ENCODE results near the gene LCN2. TPM values are rescaled to one million over a fixed set of nuclear protein-coding genes. Genes with fewer than 3 reads are reported as not detected.

Gene LCN2
- total RNA-seq, 1 experiment from 2014 or later, result 221 TPM

DNA sequence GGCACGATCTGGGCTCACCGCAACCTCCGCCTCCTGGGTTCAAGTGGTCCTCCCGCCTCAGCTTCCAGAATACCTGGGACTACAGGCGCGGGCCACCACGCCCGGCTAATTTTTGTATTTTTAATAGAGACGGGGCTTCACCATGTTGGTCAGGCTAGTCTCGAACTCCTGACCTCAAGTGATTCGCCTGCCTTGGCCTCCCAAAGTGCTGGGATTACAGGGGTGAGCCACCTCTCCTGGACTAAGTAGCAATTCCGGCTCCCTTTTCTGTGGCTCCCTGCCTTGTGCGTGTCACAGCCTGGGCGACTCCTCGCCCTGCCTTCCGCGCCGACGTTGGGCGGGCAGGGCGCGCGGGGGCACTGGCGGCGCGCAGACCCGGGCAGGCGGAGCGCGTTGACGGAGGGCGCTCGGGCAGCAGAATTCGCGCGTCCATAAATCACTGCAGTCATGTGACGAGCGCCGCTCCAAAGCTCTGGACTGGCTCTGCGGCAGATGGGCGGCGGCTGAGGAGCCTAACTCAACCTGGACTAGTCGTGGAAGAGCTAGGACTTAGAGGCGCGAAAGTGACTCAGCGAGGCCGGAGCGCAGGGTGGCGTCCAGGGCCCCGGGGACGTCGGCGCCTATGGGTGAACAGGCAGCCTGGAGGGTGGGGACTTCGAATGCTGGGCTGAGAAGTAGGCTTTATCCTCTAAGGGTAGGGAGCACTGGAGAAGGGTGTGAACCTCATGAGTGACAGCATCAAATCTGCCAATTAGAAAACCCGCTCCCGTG lies 43.5 kb downstream of the LCN2 start:
- peak; percentile 98 for DNase-seq (ENCODE audit: low spot score)

DNA sequence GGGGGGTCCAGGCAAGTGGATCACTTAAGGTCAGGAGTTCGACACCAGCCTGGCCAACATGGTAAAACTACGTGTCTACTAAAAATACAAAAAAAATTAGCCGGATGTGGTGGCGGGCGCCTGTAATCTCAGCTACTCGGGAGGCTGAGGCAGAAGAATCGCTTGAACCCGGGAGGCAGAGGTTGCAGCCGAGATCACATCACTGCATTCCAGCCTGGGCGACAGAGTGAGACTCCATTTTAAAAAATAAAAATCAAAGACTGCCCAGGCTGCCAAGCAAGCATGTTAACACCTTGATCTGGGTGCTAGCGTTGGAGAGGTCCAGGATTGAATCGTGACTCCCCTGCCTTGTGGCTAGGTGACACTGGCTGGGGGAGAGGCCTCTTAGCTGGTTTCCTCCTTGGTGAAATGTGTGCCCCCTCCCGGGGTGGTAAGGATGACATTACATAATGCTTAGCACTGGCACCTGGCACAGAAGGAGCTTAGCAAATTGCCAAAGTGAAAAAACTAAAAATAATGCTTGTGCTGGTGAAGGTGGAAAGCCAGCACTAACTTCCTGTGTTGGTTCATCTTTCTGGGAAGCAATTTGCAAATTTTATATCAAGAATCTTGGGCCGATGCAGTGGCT lies 44.3 kb downstream of the LCN2 start:
- DNase-seq (ENCODE audit: low spot score), result no peak

DNA sequence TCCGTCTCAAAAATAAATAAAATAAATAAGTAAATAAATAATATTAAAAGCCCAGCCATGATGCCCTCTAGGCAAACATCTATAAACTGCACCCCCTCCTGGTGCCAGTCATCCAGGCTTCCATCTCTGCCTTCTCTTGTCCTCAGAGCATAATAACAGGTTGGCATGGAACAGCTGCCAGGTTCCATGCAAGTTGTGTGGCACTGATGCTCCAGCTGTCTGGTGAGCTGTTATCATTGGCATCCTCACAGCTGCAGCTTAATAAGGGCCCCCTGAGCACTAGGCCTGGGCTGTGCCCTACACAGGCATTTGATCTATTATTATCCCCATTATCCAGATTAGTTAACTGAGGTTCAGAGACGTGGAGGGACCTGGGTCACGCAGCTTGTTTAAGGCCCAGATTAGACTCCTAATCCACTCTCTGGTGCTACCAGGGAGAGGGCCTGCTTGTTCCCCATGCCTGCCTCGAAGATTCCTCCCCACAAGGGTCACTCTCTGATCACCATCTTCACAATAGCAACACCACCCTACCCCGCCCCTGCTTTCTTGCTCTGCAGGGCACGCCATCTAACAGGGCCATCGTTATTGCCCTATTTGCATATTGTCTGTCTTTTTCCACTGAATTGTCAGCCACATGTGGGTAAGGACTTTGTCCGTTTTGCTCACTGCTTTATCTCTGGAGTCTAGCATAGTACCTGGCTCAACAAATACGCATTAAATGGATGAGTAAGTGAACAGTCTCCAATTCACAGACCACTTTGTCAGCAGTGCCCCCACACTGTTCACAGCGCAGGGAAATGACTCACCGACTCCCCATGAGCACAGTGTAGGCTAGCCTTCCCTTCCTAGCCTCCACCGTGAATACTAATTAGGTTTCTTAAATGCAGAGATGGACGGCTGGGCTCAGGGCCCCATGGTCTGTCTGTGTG lies 52.5 kb downstream of the LCN2 start:
- no peak for DNase-seq (ENCODE audit: low spot score)

- no peak for DNase-seq (ENCODE audit: low spot score)
Measured at GRCh38 chr9:128202648-128203023, 53.4 kb downstream of the LCN2 start.

Other genes starting within 250 kb of the LCN2 start
- gene ST6GALNAC6, start 249.8 kb upstream of the LCN2 start, total RNA-seq (2014; rRNA removed; shearing (Covaris generic)), result 14.5 and 16.6 TPM in 2 replicates
- gene ST6GALNAC4, start 232.4 kb upstream of the LCN2 start, total RNA-seq (2014; rRNA removed; shearing (Covaris generic)), result 60.1 and 84.2 TPM in 2 replicates
- 1.2 and 3.8 TPM in 2 replicates for gene PIP5KL1, start 218.7 kb upstream of the LCN2 start, total RNA-seq (2014; rRNA removed; shearing (Covaris generic))
- 44.3 and 47.0 TPM in 2 replicates for gene DPM2, start 211.6 kb upstream of the LCN2 start, total RNA-seq (2014; rRNA removed; shearing (Covaris generic))
- 36.0 and 45.3 TPM in 2 replicates for gene EEIG1, start 168.5 kb upstream of the LCN2 start, total RNA-seq (2014; rRNA removed; shearing (Covaris generic))
- 17.3 and 17.9 TPM in 2 replicates for gene NAIF1, start 82.1 kb upstream of the LCN2 start, total RNA-seq (2014; rRNA removed; shearing (Covaris generic))
- gene SLC25A25, start 81.2 kb upstream of the LCN2 start, total RNA-seq (2014; rRNA removed; shearing (Covaris generic)), result 88.1 and 94.8 TPM in 2 replicates
- 365 and 392 TPM in 2 replicates for gene PTGES2, start 21.7 kb upstream of the LCN2 start, total RNA-seq (2014; rRNA removed; shearing (Covaris generic))
- 439 and 565 TPM in 2 replicates for gene BBLN, start 10.8 kb downstream of the LCN2 start, total RNA-seq (2014; rRNA removed; shearing (Covaris generic))
- 99.1 and 99.9 TPM in 2 replicates for gene CIZ1, start 42.1 kb downstream of the LCN2 start, total RNA-seq (2014; rRNA removed; shearing (Covaris generic))
- 83.8 and 87.7 TPM in 2 replicates for gene DNM1, start 53.9 kb downstream of the LCN2 start, total RNA-seq (2014; rRNA removed; shearing (Covaris generic))
- 59.0 and 63.4 TPM in 2 replicates for gene GOLGA2, start 126.6 kb downstream of the LCN2 start, total RNA-seq (2014; rRNA removed; shearing (Covaris generic))
- 51.4 and 52.6 TPM in 2 replicates for gene SWI5, start 126.8 kb downstream of the LCN2 start, total RNA-seq (2014; rRNA removed; shearing (Covaris generic))
- 66.9 and 69.8 TPM in 2 replicates for gene TRUB2, start 173.0 kb downstream of the LCN2 start, total RNA-seq (2014; rRNA removed; shearing (Covaris generic))
- gene COQ4, start 173.4 kb downstream of the LCN2 start, total RNA-seq (2014; rRNA removed; shearing (Covaris generic)), result 71.3 and 76.1 TPM in 2 replicates
- 34.9 and 38.2 TPM in 2 replicates for gene SLC27A4, start 191.1 kb downstream of the LCN2 start, total RNA-seq (2014; rRNA removed; shearing (Covaris generic))
- gene URM1, start 221.9 kb downstream of the LCN2 start, total RNA-seq (2014; rRNA removed; shearing (Covaris generic)), result 95.2 and 102 TPM in 2 replicates

Data from HT-29 (cell line).